A549 (cell line): ENCODE measurements around the gene ZRANB1. TPM values are rescaled to one million over a fixed set of nuclear protein-coding genes. Genes with fewer than 3 reads are reported as not detected.

Experiments
- ATAC-seq, 2 experiments: fragments of 200-7000 bp in 1 of 2; fragments of >200 bp in 1 of 2; cut with Nextera tagmentation in 1 of 2; cut with Tn5 transposase in 1 of 2; 3 replicates each; pipeline versions ENCODE4 v1.8.0 to v1.9.1; 2018 to 2020; ENCODE audit warnings: mild to moderate bottlenecking in 1 of 2, moderate library complexity in 1 of 2
- CTCF ChIA-PET: fragments of 300-600 bp; sonication (Branson Sonifier 250); formaldehyde crosslinking; extraction: SDS; loops from one replicate; lab custom pipeline; 2021; ENCODE audit warnings: antibody characterized with exemption, inconsistent platforms; lab: Yijun Ruan, JAX
- POLR2A ChIA-PET: fragments of 350-600 bp; formaldehyde crosslinking; extraction: SDS; loops from one replicate; lab custom pipeline; 2021; ENCODE audit warnings: antibody characterized with exemption, inconsistent platforms; lab: Yijun Ruan, JAX
- DNase-seq, 2 experiments: peaks; one replicate each; pipeline versions ENCODE4 v3.0.0 to v3.0.0-alpha.2; 2011 to 2016; ENCODE audit warnings: low read depth in 1 of 2, low spot score in 1 of 2
- FAIRE-seq: peaks from 2 replicates; lab custom pipeline; 2011; peaks lifted over from hg19 to GRCh38; lab: Jason Lieb, UNC
- H3K27ac ChIP-seq, 2 experiments: fragments of >200 bp; sonication (Bioruptor Twin); formaldehyde crosslinking; 3 replicates each; pipeline ENCODE4 v1.5.1; 2016 to 2017
- H3K4me1 ChIP-seq: fragments of >200 bp; sonication (Bioruptor Twin); formaldehyde crosslinking; 3 replicates; pipeline ENCODE4 v1.6.1; 2016
- H3K4me2 ChIP-seq: fragments of >200 bp; sonication (Bioruptor Twin); formaldehyde crosslinking; 3 replicates; pipeline ENCODE4 v1.6.1; 2016
- H3K4me3 ChIP-seq: fragments of >200 bp; sonication (Bioruptor Twin); formaldehyde crosslinking; 3 replicates; pipeline ENCODE4 v1.5.1; 2016
- H3K9me3 ChIP-seq: fragments of >200 bp; sonication (Bioruptor Twin); formaldehyde crosslinking; 3 replicates; pipeline ENCODE4 v1.6.1; 2016
- ATOH8 ChIP-seq: fragments of 250-450 bp; sonication (Bioruptor Pico); IDR thresholded peaks from 2 replicates; pipeline ENCODE4 v1.5.0; 2020; ENCODE audit warnings: low read depth, mild to moderate bottlenecking, moderate library complexity
- BHLHE40 ChIP-seq: IDR thresholded peaks from 2 replicates; pipeline ENCODE4 v1.6.1; 2012; ENCODE audit warnings: low read depth, low read length, inconsistent platforms
- CBX8 ChIP-seq: fragments of 200-600 bp; sonication (generic); IDR thresholded peaks from 2 replicates; pipeline ENCODE4 v1.6.1; 2016
- CHD2 ChIP-seq: fragments of 150-350 bp; IDR thresholded peaks from 2 replicates; pipeline ENCODE4 v1.6.1; 2014; ENCODE audit warnings: low read length; ENCODE audit not compliant: partially characterized antibody
- CHD4 ChIP-seq: fragments of 200-600 bp; sonication (generic); IDR thresholded peaks from 2 replicates; pipeline ENCODE4 v1.6.1; 2016; ENCODE audit warnings: antibody characterized with exemption, mild to moderate bottlenecking, borderline replicate concordance
- EHF ChIP-seq: fragments of 250-450 bp; sonication (Bioruptor Pico); IDR thresholded peaks from 2 replicates; pipeline ENCODE4 v1.5.0; 2020; ENCODE audit warnings: mild to moderate bottlenecking
- EHMT2 ChIP-seq: fragments of 200-600 bp; sonication (generic); IDR thresholded peaks from 2 replicates; pipeline ENCODE4 v1.6.1; 2016; ENCODE audit warnings: antibody characterized with exemption, low read depth, mild to moderate bottlenecking, moderate library complexity
- EP300 ChIP-seq, 2 experiments: fragments of >200 bp; sonication (Bioruptor Twin); formaldehyde crosslinking; IDR thresholded peaks; 2 replicates in 1 of 2; 3 replicates in 1 of 2; pipeline ENCODE4 v1.6.1; 2016 to 2017
- ESRRA ChIP-seq: fragments of 150-350 bp; IDR thresholded peaks from 2 replicates; pipeline ENCODE4 v1.6.1; 2014; ENCODE audit warnings: mild to moderate bottlenecking, low read length, borderline replicate concordance
- GATA3 ChIP-seq: IDR thresholded peaks from 2 replicates; pipeline ENCODE4 v1.6.1; 2012; ENCODE audit warnings: borderline replicate concordance
- HES2 ChIP-seq: fragments of >200 bp; sonication (Bioruptor Twin); formaldehyde crosslinking; IDR thresholded peaks from 2 replicates; pipeline ENCODE4 v1.6.1; 2016
- HEYL ChIP-seq: fragments of 250-450 bp; sonication (Bioruptor Pico); IDR thresholded peaks from 2 replicates; pipeline ENCODE4 v1.8.0; 2021; ENCODE audit warnings: mild to moderate bottlenecking, moderate library complexity
- HMGXB4 ChIP-seq: fragments of 250-450 bp; sonication (Bioruptor Pico); IDR thresholded peaks from 2 replicates; pipeline ENCODE4 v1.5.0; 2021; ENCODE audit warnings: mild to moderate bottlenecking, moderate library complexity, borderline replicate concordance
- HOXA7 ChIP-seq: fragments of 250-450 bp; sonication (Bioruptor Pico); IDR thresholded peaks from 2 replicates; pipeline ENCODE4 v1.5.0; 2020; ENCODE audit warnings: mild to moderate bottlenecking, moderate library complexity
- JUN ChIP-seq, 2 experiments: fragments of >200 bp; sonication (Bioruptor Twin); formaldehyde crosslinking; IDR thresholded peaks; 2 replicates in 1 of 2; 3 replicates in 1 of 2; pipeline ENCODE4 v1.6.1; 2016 to 2017
- JUNB ChIP-seq: fragments of >200 bp; sonication (Bioruptor Twin); formaldehyde crosslinking; IDR thresholded peaks from 2 replicates; pipeline ENCODE4 v1.6.1; 2016
- PBX3 ChIP-seq: IDR thresholded peaks from 2 replicates; pipeline ENCODE4 v1.6.1; 2012
- PHF8 ChIP-seq: fragments of 200-600 bp; sonication (generic); IDR thresholded peaks from 2 replicates; pipeline ENCODE4 v1.6.1; 2016; ENCODE audit warnings: low read depth, mild to moderate bottlenecking, antibody characterized with exemption, moderate library complexity, borderline replicate concordance
- RAD21 ChIP-seq, 2 experiments: fragments of >200 bp in 1 of 2; sonication (Bioruptor Twin) in 1 of 2; formaldehyde crosslinking in 1 of 2; IDR thresholded peaks in 1 of 2; conservative IDR thresholded peaks in 1 of 2; 2 replicates in 1 of 2; 3 replicates in 1 of 2; pipeline ENCODE4 v1.6.1; 2012 to 2018; ENCODE audit warnings: inconsistent platforms in 1 of 2
- RARB ChIP-seq: fragments of 250-450 bp; sonication (Bioruptor Pico); IDR thresholded peaks from 2 replicates; pipeline ENCODE4 v1.8.0; 2021; ENCODE audit warnings: mild to moderate bottlenecking, moderate library complexity
- RCOR1 ChIP-seq: fragments of 150-350 bp; IDR thresholded peaks from 2 replicates; pipeline ENCODE4 v1.6.1; 2014; ENCODE audit warnings: antibody characterized with exemption, low read length, low read depth
- REST ChIP-seq: fragments of 200-600 bp; sonication (generic); IDR thresholded peaks from 2 replicates; pipeline ENCODE4 v1.6.1; 2016; ENCODE audit warnings: antibody characterized with exemption, mild to moderate bottlenecking, moderate library complexity
- RFX5 ChIP-seq: fragments of 450-650 bp; IDR thresholded peaks from 2 replicates; pipeline ENCODE4 v1.7.1; 2014; ENCODE audit warnings: antibody characterized with exemption, mild to moderate bottlenecking, moderate library complexity
- SMC3 ChIP-seq: fragments of >200 bp; sonication (Bioruptor Twin); formaldehyde crosslinking; IDR thresholded peaks from 3 replicates; pipeline ENCODE4 v1.6.1; 2018; ENCODE audit warnings: inconsistent platforms
- ZFP36 ChIP-seq: fragments of 450-650 bp; IDR thresholded peaks from 2 replicates; pipeline ENCODE4 v1.6.1; 2014; ENCODE audit warnings: borderline replicate concordance; ENCODE audit not compliant: partially characterized antibody
- ZNF302 ChIP-seq: fragments of 250-450 bp; sonication (Bioruptor Pico); IDR thresholded peaks from 2 replicates; pipeline ENCODE4 v1.9.0; 2021; ENCODE audit warnings: inconsistent platforms, mild to moderate bottlenecking, moderate library complexity
- WGBS: methylation state at CpG from one replicate; pipeline ENCODE4 v1.1.6; 2017; ENCODE audit errors: missing lambda C conversion rate; 5-methylcytosine and 5-hydroxymethylcytosine counted together
- polyA plus RNA-seq, 4 experiments: library from polyadenylated mRNA; depleted of rRNA in 3 of 4; stranded (reverse); fragments of >200 nt; fragmentation: RNase III in 1 of 4; extraction: RNeasy Plus Mini Kit Qiagen cat#74134 plus additional on column Dnase treatment in 1 of 4; gene quantifications; 2 replicates in 3 of 4; 3 replicates in 1 of 4; pipeline ENCODE4 v1.2.3, GENCODE V29; 2011 to 2017
- TF ChIP-seq, protein P1 (sequence below): fragments of >200 bp; sonication (Bioruptor Twin); formaldehyde crosslinking; IDR thresholded peaks from 3 replicates; pipeline ENCODE4 v1.5.1; 2016

The ZRANB1 gene
- polyA plus RNA-seq, 2 of the 4 experiments (the other 2 are of a cell fraction) = 8.0 to 19.5 TPM

- TF ChIP-seq HOXA7 (CRISPR knock-in tag) (no peak), RCOR1 (no peak), GATA3 (no peak), EP300 (IDR thresholded peaks at IDR 0.05) (no peak)
- TF ChIP-seq, all 56 proteins: peak for 0
These were observed 20.7 kb upstream of the ZRANB1 start (continued) for GRCh38 chr10:124921261-124921660.

GRCh38 chr10:124923684-124924083 lies 18.2 kb upstream of the ZRANB1 start:
- H3K4me1 ChIP-seq = peaks cover 25% of the 10 kb centered on the region
- no peak for TF ChIP-seq ATOH8
- TF ChIP-seq EP300 (IDR thresholded peaks at IDR 0.05) = no peak
- TF ChIP-seq HEYL = no peak
- no peak for TF ChIP-seq ZNF302 (CRISPR knock-in tag)
- no peak for TF ChIP-seq BHLHE40
- no peak for TF ChIP-seq ZFP36
- no peak for TF ChIP-seq PHF8
- TF ChIP-seq SMC3 = no peak
- TF ChIP-seq JUN (IDR thresholded peaks at IDR 0.05) = no peak
- no peak for TF ChIP-seq HES2
- TF ChIP-seq EHMT2 = no peak
- TF ChIP-seq CHD2 = no peak
- TF ChIP-seq RCOR1 = no peak
- no peak for TF ChIP-seq JUNB
- no peak for TF ChIP-seq HMGXB4
- no peak for TF ChIP-seq REST
- ATAC-seq = no peak
- H3K27ac ChIP-seq = no peak overlapping the region
- ChIA-PET POLR2A (no interaction called here), CTCF (no interaction called here)
- no peak overlapping the region for H3K4me2 ChIP-seq
- DNase-seq = no peak
- H3K9me3 ChIP-seq = no peaks in the 10 kb centered on the region
- WGBS = 98% methylated on average over 5 of the region's 5 CpGs
- no peak for FAIRE-seq
- no peak overlapping the region for H3K4me3 ChIP-seq

- ChIA-PET CTCF (interaction anchor here (1.0 to 1.4 kb wide), 2 partner anchors 8 to 186 kb away, joined by 3 read pairs; no protein-coding TSS in a partner anchor), POLR2A (no interaction called here)
- DNase-seq = no peak
- H3K4me2 ChIP-seq = no peak overlapping the region
- no peaks in the 10 kb centered on the region for H3K9me3 ChIP-seq
- FAIRE-seq = no peak
- 89% methylated on average over 5 of the region's 5 CpGs for WGBS
- H3K4me1 ChIP-seq = peaks cover 10% of the 10 kb centered on the region; the same call in 2 of the 3 replicates
- no peak overlapping the region for H3K27ac ChIP-seq
- ATAC-seq = no peak
- no peak overlapping the region for H3K4me3 ChIP-seq
- TF ChIP-seq CHD2 (no peak), RAD21 (conservative IDR thresholded peaks at IDR 0.05 in 1 of 2, IDR thresholded peaks at IDR 0.05 in 1 of 2) (no peak), ESRRA (no peak), CHD4 (no peak), RARB (CRISPR knock-in tag) (no peak), PBX3 (no peak), CBX8 (no peak), EHF (no peak), RFX5 (no peak)
- TF ChIP-seq, protein P1, sequence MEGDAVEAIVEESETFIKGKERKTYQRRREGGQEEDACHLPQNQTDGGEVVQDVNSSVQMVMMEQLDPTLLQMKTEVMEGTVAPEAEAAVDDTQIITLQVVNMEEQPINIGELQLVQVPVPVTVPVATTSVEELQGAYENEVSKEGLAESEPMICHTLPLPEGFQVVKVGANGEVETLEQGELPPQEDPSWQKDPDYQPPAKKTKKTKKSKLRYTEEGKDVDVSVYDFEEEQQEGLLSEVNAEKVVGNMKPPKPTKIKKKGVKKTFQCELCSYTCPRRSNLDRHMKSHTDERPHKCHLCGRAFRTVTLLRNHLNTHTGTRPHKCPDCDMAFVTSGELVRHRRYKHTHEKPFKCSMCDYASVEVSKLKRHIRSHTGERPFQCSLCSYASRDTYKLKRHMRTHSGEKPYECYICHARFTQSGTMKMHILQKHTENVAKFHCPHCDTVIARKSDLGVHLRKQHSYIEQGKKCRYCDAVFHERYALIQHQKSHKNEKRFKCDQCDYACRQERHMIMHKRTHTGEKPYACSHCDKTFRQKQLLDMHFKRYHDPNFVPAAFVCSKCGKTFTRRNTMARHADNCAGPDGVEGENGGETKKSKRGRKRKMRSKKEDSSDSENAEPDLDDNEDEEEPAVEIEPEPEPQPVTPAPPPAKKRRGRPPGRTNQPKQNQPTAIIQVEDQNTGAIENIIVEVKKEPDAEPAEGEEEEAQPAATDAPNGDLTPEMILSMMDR = no peak
These were observed 15.4 kb upstream of the ZRANB1 start for GRCh38 chr10:124926548-124926947.
